OCI-M1 (cell line): ENCODE results near the gene USP33.
A peak's percentile ranks its signal among the peaks of the same experiment; 100 is the strongest.
"Not testable (repeated sequence)": the region's sequence is repeated elsewhere in the genome, so short reads cannot be mapped to it uniquely, and the experiment has no call there.

Source experiments
- DNase-seq: peaks from one replicate; lab custom pipeline; 2025; lab: John Stamatoyannopoulos, UW

The USP33 gene

DNA sequence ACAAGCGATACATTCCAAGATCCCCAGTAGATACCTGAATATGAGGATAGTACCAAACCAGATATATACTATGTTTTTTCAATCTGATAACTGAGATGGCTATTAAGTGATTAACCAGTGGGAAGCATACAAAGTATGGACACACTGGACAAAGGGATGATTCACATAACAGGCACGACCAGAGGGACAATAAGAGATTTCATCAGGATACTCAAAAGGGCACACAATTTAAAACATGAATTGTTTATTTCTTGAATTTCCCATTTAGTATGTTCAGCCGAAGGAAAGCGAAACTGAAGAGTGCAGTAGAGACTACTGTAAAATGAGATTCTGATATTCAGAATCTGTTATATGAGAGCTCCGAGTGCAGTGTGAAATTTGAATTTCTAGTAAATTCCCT is 87.8 kb downstream of the USP33 start:
- peak; percentile 24 for DNase-seq

DNA sequence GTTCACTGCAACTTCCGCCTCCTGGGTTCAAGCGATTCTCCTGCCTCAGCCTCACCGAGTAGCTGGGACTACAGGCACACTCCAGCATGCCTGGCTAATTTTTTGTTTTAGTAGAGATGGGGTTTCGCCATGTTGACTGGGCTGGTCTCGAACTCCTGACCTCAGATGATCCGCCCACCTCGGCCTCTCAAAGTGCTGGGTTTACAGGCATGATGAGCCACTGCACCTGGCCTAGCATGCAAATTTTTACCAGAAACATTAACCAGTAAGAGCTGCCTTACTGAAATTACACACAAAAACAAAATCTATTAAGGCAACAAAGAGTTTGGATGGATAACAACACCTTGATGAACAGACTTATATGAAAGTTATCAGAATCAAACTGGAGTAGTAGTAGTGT is 89.3 kb downstream of the USP33 start:
- DNase-seq: no peak

DNA sequence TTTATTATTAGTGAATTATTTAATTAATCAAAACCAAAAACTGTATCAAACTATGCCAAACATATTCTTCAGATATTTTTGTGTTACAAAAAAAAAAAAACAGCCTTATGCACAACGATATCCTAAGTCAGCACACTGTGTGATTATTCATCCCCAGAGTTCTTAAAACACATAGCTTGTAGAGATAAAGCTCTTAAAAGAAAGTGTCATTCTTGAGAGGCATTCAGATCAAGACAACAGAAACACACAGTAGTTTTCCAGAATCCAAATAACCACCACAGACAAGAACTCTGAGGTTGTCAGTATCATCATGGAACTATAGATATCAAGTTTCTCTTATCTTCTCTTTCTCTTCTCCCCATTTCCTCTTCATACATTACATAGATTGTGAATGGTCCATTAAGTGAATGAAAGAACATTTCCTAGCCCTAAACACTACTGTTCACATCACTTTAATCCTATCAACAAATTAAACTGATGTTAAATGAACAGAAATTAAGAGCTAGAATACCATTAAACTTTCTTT is 90.7 kb downstream of the USP33 start:
- DNase-seq: peak; percentile 58

DNA sequence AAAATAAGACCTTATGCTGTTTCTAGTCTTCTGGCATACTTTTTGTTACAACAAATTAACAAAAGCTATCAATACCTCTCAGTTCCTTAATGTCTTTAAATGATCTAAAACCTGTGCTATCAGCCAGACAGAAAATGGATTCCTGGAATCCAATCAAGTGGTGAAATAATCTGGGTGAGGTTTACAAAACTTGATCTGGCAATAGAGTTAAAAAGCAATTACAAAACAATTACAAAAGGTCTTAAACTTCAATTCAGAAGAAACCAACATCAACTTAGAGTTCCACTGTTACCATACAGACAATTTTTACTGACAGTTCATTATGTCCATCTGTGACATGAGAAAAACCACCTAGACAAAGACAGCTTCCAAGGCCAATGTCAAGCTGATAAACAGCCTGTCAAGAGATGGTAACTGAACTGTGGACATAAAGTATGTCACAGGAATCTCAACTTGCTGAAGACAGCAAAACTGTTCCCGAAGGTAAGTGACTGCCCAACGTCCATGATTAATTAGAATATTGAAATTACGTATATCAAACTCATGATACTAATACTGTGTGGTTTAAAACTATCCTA is 94.6 kb downstream of the USP33 start:
- DNase-seq: peak; percentile 24

DNA sequence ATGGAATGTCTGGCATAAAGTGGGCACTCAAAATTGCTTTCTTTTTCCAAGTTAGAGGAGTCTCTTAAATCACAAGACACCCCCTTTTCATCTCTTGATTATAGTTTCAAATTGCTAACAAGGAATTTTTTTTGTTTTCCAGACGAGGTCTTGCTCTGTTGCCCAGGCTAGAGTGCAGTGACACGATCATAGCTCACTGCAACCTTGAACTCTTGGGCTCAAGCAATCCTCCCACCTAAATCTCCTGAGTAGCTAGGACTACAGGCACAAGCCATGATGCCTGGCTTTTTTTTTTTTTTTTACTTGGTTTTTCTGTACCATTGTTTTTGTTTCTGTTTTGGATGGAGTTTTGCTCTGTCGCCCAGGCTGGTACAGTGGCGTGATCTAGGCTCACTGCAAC is 98.0 kb downstream of the USP33 start:
- DNase-seq: no peak

DNA sequence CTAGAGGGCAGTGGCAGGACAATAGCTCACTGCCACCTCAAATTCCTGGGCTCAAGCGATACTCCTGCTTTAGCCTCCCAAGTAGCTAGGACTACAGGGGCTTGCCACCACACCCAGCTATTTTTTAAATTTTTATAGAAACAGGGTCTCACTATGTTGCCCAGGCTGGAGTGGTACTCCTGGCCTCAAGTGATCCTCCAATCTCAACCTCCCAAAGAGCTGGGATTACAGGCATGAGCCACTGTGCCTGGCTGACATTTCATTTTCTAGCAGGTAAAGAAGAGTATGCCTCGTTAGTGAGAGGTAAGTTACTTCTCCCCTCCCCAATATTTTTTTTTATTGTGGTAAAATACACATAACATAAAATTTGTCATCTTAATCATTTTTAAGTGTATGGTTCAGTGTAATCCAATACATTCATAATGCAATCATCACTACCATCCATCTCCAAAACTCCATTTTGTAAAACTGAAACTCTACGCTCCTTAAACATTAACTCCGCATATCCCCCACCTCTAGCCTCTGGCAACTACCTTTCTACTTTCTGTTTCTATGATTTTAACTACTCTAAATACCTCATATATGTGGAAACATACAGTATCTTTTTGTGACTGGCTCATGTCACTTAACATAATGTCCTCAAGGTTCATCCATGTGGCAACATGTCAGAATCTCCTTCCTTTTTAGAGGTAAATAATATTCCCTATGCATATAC is 99.6 kb downstream of the USP33 start:
- no peak for DNase-seq

DNA sequence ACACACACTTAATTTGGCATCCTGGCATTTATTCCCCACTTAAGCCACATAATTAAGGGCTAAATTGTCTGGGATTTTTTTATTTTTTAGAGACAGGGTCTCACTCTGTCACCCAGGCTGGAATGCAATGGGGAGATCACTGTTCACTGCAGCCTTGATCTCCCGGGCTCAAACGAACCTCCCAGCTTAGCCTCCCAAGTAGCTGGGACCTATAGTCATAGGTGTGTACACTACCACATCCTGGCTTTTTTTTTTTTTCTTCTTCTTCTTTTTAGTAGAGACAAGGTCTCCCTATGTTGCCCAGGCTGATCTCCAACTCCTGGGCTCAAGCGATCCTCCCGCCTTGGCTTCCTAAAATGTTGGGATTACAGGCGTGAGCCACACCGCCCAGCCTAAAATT is 101.4 kb downstream of the USP33 start:
- DNase-seq: no peak

DNA sequence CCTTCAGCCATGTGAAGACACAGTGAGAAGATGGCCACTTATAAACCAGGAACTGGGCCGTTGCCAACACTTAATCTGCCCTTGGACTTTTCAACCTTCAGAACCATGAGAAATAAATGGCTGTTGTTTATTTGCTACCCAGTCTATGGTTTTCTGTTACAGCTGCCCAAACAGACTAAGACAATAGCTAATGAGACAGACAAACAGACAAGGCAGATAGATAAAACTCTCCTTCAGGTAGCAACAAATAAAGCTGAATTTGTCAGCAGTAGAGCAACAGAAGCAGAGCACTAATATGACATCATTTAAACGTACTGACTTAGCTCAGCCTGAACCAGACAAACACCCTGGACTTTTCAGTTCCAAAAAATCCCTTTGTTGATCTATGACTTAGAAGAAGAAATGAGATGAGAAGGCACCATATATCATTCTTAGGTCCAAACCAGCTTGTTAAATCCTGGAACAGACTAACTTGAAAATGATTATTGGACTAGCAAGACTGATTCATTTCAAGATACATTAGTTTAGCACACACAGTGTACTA is 104.1 kb downstream of the USP33 start:
- no peak for DNase-seq

DNA sequence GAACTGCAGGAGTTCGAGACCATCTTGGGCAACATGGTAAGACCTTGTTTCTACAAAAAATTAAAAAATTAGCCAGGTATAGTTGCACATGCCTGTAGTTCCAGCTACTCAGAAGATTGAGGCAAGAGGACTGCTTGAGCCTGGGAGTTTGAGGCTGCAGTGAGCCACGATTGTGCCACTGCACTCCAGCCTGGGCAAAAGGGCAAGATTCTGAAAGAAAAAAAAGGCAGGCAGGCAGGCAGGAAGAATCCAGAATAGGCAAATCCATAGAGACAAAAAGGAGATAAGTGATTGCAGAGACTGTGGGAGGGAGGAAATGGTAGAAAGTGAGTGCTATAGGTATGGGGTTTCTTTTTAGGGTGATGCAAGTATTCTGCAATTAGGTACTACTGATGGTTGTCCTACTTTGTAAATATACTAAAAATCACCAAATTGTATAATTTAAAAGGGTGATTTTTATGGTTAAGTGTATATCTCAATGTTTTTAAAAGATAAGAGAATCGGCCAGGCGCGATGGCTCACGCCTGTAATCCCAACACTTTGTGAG is 106.6 kb downstream of the USP33 start:
- peak; percentile 18 for DNase-seq

DNA sequence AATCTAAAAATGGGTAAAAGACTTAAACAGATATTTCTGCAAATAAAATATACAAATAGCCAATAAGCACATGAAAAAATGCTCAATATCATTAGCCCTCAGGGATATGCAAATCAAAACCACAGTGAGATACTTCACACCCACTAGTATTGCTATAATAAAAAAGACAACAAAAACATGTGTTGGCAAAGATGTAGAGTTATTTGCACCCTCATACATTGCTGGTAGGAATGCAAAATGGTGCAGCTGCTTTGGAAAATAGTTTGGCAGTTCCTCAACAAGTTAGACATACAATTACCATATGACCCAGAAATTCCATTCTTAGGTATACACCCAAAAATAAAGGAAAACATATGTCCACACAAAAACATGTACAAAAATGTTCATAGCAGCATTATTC is 107.4 kb downstream of the USP33 start:
- no peak for DNase-seq

DNA sequence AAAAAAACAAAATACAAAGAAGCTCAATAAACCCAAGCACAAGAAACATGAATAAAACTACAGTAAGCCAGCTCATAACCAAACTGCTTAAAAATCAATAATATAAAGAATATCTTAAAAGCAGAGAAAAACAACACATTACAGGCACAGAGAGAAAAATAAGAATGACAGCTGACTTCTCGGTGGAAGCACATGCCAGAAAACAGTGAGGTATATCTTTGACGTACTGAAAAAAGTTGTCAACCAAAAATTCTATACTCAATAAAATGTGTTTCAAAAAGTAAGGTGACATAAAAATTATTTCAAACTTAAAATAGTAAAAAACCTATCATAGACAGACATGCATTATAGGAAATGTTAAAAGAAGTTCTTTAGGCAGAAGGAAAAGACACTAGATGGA is 110.5 kb downstream of the USP33 start:
- no peak for DNase-seq

DNA sequence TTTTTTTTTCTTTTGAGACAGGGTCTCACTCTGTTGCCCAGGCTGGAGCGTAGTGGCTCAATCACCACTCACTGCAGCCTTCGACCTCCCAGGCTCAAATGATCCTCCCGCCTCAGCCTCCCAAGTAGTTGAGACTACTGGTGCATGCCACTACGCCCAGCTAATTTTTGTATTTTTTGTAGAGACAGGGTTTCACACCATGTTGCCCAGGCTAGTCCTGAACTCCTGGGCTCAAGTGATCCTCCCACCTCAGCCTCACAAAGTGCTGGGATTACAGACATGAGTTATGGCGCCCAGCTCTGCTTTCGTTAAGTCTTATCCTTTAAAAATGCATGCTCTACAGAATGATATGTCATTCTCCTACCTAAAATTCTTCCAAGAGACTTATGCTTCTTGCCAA is 113.4 kb downstream of the USP33 start:
- DNase-seq: not testable (repeated sequence)
